ENCODE results near the gene HSD17B2. TPM values are rescaled to one million over a fixed set of nuclear protein-coding genes. Genes with fewer than 3 reads are reported as not detected.

Gene HSD17B2
- total RNA-seq = 10 to 100 TPM in 1 of 4 donors, 1 to 10 TPM in 3; 2.7 to 10.6 (median 4.0) TPM

GRCh38 chr16:82034981-82035612 lies at the start of gene HSD17B2:
HSD17B2 (plus strand) TSS chr16:82035253; CDS start chr16:82035425, 172 bp downstream.
- no peaks in the 10 kb centered on the region for H3K27me3 ChIP-seq
- no peaks in the 10 kb centered on the region for H3K36me3 ChIP-seq
- H3K4me3 ChIP-seq = no peak within 1 kb of the TSS
- H3K9me3 ChIP-seq = no peaks in the 10 kb centered on the region
- DNase-seq (ENCODE audit: low spot score in 2 of 2) = no peak
- 72% methylated on average over 6 of the region's 6 CpGs for WGBS
- H3K27ac ChIP-seq = no peak within 1 kb of the TSS
- TF ChIP-seq POLR2AphosphoS5 (IDR thresholded peaks at IDR 0.05) (no peak), EP300 (IDR thresholded peaks at IDR 0.05) (no peak), CTCF (IDR thresholded peaks at IDR 0.05) (no peak), POLR2A (IDR thresholded peaks at IDR 0.05) (no peak)
- peaks cover 14% of the 10 kb centered on the region for H3K4me1 ChIP-seq

GRCh38 chr16:81987121-81987520 lies 47.9 kb upstream of the HSD17B2 start:
- H3K9me3 ChIP-seq = no peaks in the 10 kb centered on the region
- 90% methylated on average over 8 of the region's 8 CpGs for WGBS
- H3K4me3 ChIP-seq = no peak overlapping the region
- no peaks in the 10 kb centered on the region for H3K4me1 ChIP-seq
- H3K27ac ChIP-seq = no peak overlapping the region
- no peaks in the 10 kb centered on the region for H3K36me3 ChIP-seq
- TF ChIP-seq EP300 (IDR thresholded peaks at IDR 0.05) (no peak), POLR2A (IDR thresholded peaks at IDR 0.05) (no peak), CTCF (IDR thresholded peaks at IDR 0.05) (no peak), POLR2AphosphoS5 (IDR thresholded peaks at IDR 0.05) (no peak)
- DNase-seq (ENCODE audit: low spot score in 2 of 2) = no peak
- H3K27me3 ChIP-seq = no peaks in the 10 kb centered on the region

- Histone ChIP-seq H3K4me1 (no peaks in the 10 kb centered on the region), H3K4me3 (no peak overlapping the region), H3K27me3 (no peaks in the 10 kb centered on the region), H3K27ac (no peak overlapping the region), H3K36me3 (no peaks in the 10 kb centered on the region), H3K9me3 (no peaks in the 10 kb centered on the region)
- TF ChIP-seq EP300 (IDR thresholded peaks at IDR 0.05) = no peak
- no peak for TF ChIP-seq CTCF (IDR thresholded peaks at IDR 0.05)
- no peak for TF ChIP-seq POLR2A (IDR thresholded peaks at IDR 0.05)
- TF ChIP-seq POLR2AphosphoS5 (IDR thresholded peaks at IDR 0.05) = no peak
- 66% methylated on average over 5 of the region's 5 CpGs for WGBS
- DNase-seq (ENCODE audit: low spot score in 2 of 2) = no peak
Observed at GRCh38 chr16:81987706-81988105, 47.3 kb upstream of the HSD17B2 start.

- no peak for TF ChIP-seq CTCF (IDR thresholded peaks at IDR 0.05)
- TF ChIP-seq POLR2AphosphoS5 (IDR thresholded peaks at IDR 0.05) = no peak
- DNase-seq (ENCODE audit: low spot score in 2 of 2) = no peak
- Histone ChIP-seq H3K27me3 (no peaks in the 10 kb centered on the region), H3K9me3 (no peaks in the 10 kb centered on the region), H3K36me3 (no peaks in the 10 kb centered on the region), H3K4me3 (no peak overlapping the region), H3K4me1 (peaks cover 19% of the 10 kb centered on the region), H3K27ac (no peak overlapping the region)
- WGBS = 63% methylated on average over 3 of the region's 3 CpGs
Observed at GRCh38 chr16:81992859-81993258, 42.2 kb upstream of the HSD17B2 start.

- H3K27me3 ChIP-seq = no peaks in the 10 kb centered on the region
- peaks cover 20% of the 10 kb centered on the region for H3K4me1 ChIP-seq
- H3K27ac ChIP-seq = no peak overlapping the region
- no peak overlapping the region for H3K4me3 ChIP-seq
- H3K36me3 ChIP-seq = peaks cover 2% of the 10 kb centered on the region
- TF ChIP-seq EP300 (IDR thresholded peaks at IDR 0.05) = no peak
- TF ChIP-seq POLR2AphosphoS5 (IDR thresholded peaks at IDR 0.05) = no peak
- peak in 1 of 2 donors; percentile 48 for TF ChIP-seq CTCF (IDR thresholded peaks at IDR 0.05)
- TF ChIP-seq POLR2A (IDR thresholded peaks at IDR 0.05) = no peak
- no peak for DNase-seq (ENCODE audit: low spot score in 2 of 2)
- no peaks in the 10 kb centered on the region for H3K9me3 ChIP-seq
- 63% methylated on average over 5 of the region's 5 CpGs for WGBS
Observed at GRCh38 chr16:81994485-81994884, 40.6 kb upstream of the HSD17B2 start.

All from suprapubic skin (tissue), 4 donors.